Trophoblast cell (in vitro differentiated cells and primary cell): ENCODE results near the gene GAGE10.

Source experiments
- DNase-seq, 2 donors: peaks; one replicate each; pipeline ENCODE4 v3.0.0-alpha.2; 2016
- H2AFZ ChIP-seq: 2 replicates; pipeline ENCODE4 v1.6.1; 2013; ENCODE audit warnings: low read length, moderate library complexity, mild to moderate bottlenecking; ENCODE audit not compliant: insufficient read depth, poor library complexity
- H2AK5ac ChIP-seq: 2 replicates; pipeline ENCODE4 v1.6.1; 2013; ENCODE audit warnings: mild to moderate bottlenecking, low read length
- H2BK120ac ChIP-seq: 2 replicates; pipeline ENCODE4 v1.6.1; 2013; ENCODE audit warnings: low read length, mild to moderate bottlenecking, moderate library complexity; ENCODE audit not compliant: insufficient read depth, poor library complexity
- H2BK12ac ChIP-seq: 2 replicates; pipeline ENCODE4 v1.6.1; 2013; ENCODE audit warnings: mild to moderate bottlenecking, low read length, moderate library complexity
- H2BK5ac ChIP-seq: 2 replicates; pipeline ENCODE4 v1.6.1; 2013; ENCODE audit warnings: low read length, low read depth, moderate library complexity, mild to moderate bottlenecking; ENCODE audit not compliant: poor library complexity
- H3K14ac ChIP-seq: 2 replicates; pipeline ENCODE4 v1.6.1; 2013; ENCODE audit warnings: mild to moderate bottlenecking, low read length
- H3K18ac ChIP-seq: 2 replicates; pipeline ENCODE4 v1.6.1; 2013; ENCODE audit warnings: mild to moderate bottlenecking, low read length
- H3K23ac ChIP-seq: 2 replicates; pipeline ENCODE4 v1.6.1; 2013; ENCODE audit warnings: low read length
- H3K27ac ChIP-seq: 2 replicates; pipeline ENCODE4 v1.5.1; 2013; ENCODE audit warnings: low read depth, mild to moderate bottlenecking, inconsistent platforms, low read length, moderate library complexity
- H3K27me3 ChIP-seq: 2 replicates; pipeline ENCODE4 v1.6.1; 2013; ENCODE audit warnings: inconsistent platforms, mild to moderate bottlenecking, low read length, moderate library complexity; ENCODE audit not compliant: insufficient read depth
- H3K36me3 ChIP-seq, 2 experiments: 1 replicate in 1 of 2; 2 replicates in 1 of 2; pipeline ENCODE4 v1.6.1; 2013; ENCODE audit warnings: low read length in 2 of 2, mild to moderate bottlenecking in 2 of 2, moderate library complexity in 1 of 2; ENCODE audit not compliant: insufficient read depth in 2 of 2, control insufficient read depth in 1 of 2
- H3K4ac ChIP-seq: 2 replicates; pipeline ENCODE4 v1.6.1; 2013; ENCODE audit warnings: low read depth, mild to moderate bottlenecking, low read length, moderate library complexity
- H3K4me1 ChIP-seq, 2 experiments: 1 replicate in 1 of 2; 2 replicates in 1 of 2; pipeline ENCODE4 v1.6.1; 2013; ENCODE audit warnings: low read length in 2 of 2, mild to moderate bottlenecking in 2 of 2, moderate library complexity in 1 of 2; ENCODE audit not compliant: insufficient read depth in 2 of 2, control insufficient read depth in 1 of 2
- H3K4me2 ChIP-seq: 2 replicates; pipeline ENCODE4 v1.6.1; 2013; ENCODE audit warnings: inconsistent platforms, mild to moderate bottlenecking, low read length, moderate library complexity
- H3K4me3 ChIP-seq: 2 replicates; pipeline ENCODE4 v1.5.1; 2013; ENCODE audit warnings: mild to moderate bottlenecking, low read depth, low read length, inconsistent platforms
- H3K79me1 ChIP-seq: one replicate; pipeline ENCODE4 v1.6.1; 2013; ENCODE audit warnings: low read length
- H3K79me2 ChIP-seq: 2 replicates; pipeline ENCODE4 v1.6.1; 2013; ENCODE audit warnings: low read length, mild to moderate bottlenecking; ENCODE audit not compliant: control insufficient read depth, insufficient read depth, poor library complexity
- H3K9ac ChIP-seq: 2 replicates; pipeline ENCODE4 v1.6.1; 2013; ENCODE audit warnings: mild to moderate bottlenecking, low read length
- H3K9me3 ChIP-seq: 2 replicates; pipeline ENCODE4 v1.6.1; 2013; ENCODE audit warnings: low read depth, mild to moderate bottlenecking, control low read depth, inconsistent platforms, low read length; ENCODE audit not compliant: insufficient read depth
- H4K12ac ChIP-seq: 2 replicates; pipeline ENCODE4 v1.6.1; 2013; ENCODE audit warnings: low read depth, mild to moderate bottlenecking, low read length, moderate library complexity
- H4K8ac ChIP-seq: 2 replicates; pipeline ENCODE4 v1.6.1; 2013; ENCODE audit warnings: low read depth, mild to moderate bottlenecking, low read length, moderate library complexity
- H4K91ac ChIP-seq: one replicate; pipeline ENCODE4 v1.6.1; 2013; ENCODE audit warnings: low read depth, mild to moderate bottlenecking, low read length, moderate library complexity
- WGBS: extraction: QIAGEN DNeasy Blood & Tissue Kit; methylation state at CpG from one replicate; pipeline ENCODE4 v1.1.7; 2013; ENCODE audit warnings: missing lambda C conversion rate; ENCODE audit not compliant: insufficient read length, insufficient coverage; ENCODE audit errors: extremely low coverage; 5-methylcytosine and 5-hydroxymethylcytosine counted together

GAGE10 gene

DNA sequence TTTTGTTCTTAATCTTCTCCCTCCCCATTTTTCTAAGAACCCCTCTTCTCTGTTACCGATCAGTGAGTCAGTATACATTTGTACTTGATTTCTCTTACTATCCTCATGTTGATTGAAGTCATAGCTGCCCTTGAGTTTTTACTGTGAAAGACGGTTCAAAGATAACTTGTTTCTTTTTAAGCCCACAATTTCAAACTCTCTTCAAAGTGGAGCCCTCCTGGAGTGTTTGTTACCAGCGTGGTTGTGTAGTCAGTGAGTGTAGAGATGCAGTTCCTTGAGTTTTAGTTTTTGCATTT lies 26.0 kb upstream of the GAGE10 start:
- no peak for DNase-seq
- Histone ChIP-seq H4K12ac (no peak overlapping the region), H2BK5ac (no peak overlapping the region), H4K91ac (no peak overlapping the region), H2AK5ac (no peak overlapping the region), H3K9ac (no peak overlapping the region), H2AFZ (no peak overlapping the region), H3K27ac (no peak overlapping the region), H2BK120ac (no peak overlapping the region), H3K79me2 (no peaks in the 10 kb centered on the region), H3K18ac (no peak overlapping the region), H3K4me3 (no peak overlapping the region), H3K79me1 (no peaks in the 10 kb centered on the region), H3K4me2 (no peak overlapping the region), H2BK12ac (no peak overlapping the region), H3K27me3 (no peaks in the 10 kb centered on the region), H3K36me3 (peaks cover 0 to 1% of the 10 kb centered on the region in 2 experiments), H3K4ac (no peak overlapping the region), H3K23ac (no peak overlapping the region), H4K8ac (no peak overlapping the region), H3K9me3 (no peaks in the 10 kb centered on the region), H3K14ac (no peak overlapping the region), H3K4me1 (no peaks in the 10 kb centered on the region)
- WGBS, result no CpG with 5 or more reads among the region's 3 CpGs

DNA sequence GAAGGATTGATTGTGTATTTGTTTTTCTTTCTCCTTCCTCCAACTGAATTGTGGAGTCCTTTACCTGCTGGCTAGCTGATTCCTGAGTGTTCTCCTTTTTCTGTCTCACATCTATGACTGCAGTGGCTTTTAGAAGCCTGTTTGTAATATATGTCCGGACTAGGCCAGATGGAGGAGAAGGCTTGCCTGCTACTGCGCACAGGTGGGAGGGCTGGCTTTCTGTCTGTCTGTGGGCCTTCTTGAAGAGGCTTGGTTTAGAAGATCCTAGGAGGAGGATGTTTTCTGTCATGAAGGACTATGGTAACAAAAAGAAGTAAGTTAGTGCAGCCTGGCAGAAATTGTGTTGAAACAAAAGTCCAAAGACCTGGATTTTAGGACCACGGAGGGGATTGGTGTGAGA lies 25.4 kb upstream of the GAGE10 start:
- Histone ChIP-seq H3K23ac (no peak overlapping the region), H3K18ac (no peak overlapping the region), H4K8ac (no peak overlapping the region), H3K4me2 (no peak overlapping the region), H3K79me1 (no peaks in the 10 kb centered on the region), H2AK5ac (no peak overlapping the region), H3K9ac (no peak overlapping the region), H3K27ac (no peak overlapping the region), H3K4ac (no peak overlapping the region), H2BK120ac (no peak overlapping the region), H4K12ac (no peak overlapping the region), H3K4me1 (no peaks in the 10 kb centered on the region), H2BK5ac (no peak overlapping the region), H3K36me3 (peaks cover 0 to 1% of the 10 kb centered on the region in 2 experiments), H3K9me3 (no peaks in the 10 kb centered on the region), H3K4me3 (no peak overlapping the region), H3K14ac (no peak overlapping the region), H2AFZ (no peak overlapping the region), H3K79me2 (no peaks in the 10 kb centered on the region), H4K91ac (no peak overlapping the region), H2BK12ac (no peak overlapping the region), H3K27me3 (no peaks in the 10 kb centered on the region)
- no CpG with 5 or more reads among the region's 3 CpGs for WGBS
- DNase-seq, result no peak

GRCh38 chrX:49282647-49283011 lies 20.8 kb upstream of the GAGE10 start:
- H3K79me1 ChIP-seq, result no peaks in the 10 kb centered on the region
- H3K79me2 ChIP-seq, result no peaks in the 10 kb centered on the region
- no peak overlapping the region for H2AFZ ChIP-seq
- no peak overlapping the region for H3K27ac ChIP-seq
- WGBS, result no CpG with 5 or more reads among the region's 11 CpGs
- H4K12ac ChIP-seq, result no peak overlapping the region
- no peaks in the 10 kb centered on the region for H3K9me3 ChIP-seq
- H4K8ac ChIP-seq, result no peak overlapping the region
- no peak overlapping the region for H3K4ac ChIP-seq
- H3K23ac ChIP-seq, result no peak overlapping the region
- H2BK120ac ChIP-seq, result no peak overlapping the region
- H3K36me3 ChIP-seq, result peaks cover 4 to 6% of the 10 kb centered on the region in 2 experiments
- H3K4me3 ChIP-seq, result no peak overlapping the region
- H2BK12ac ChIP-seq, result no peak overlapping the region
- no peaks in the 10 kb centered on the region for H3K4me1 ChIP-seq
- no peak overlapping the region for H2AK5ac ChIP-seq
- H3K27me3 ChIP-seq, result no peaks in the 10 kb centered on the region
- no peak overlapping the region for H3K9ac ChIP-seq
- DNase-seq, result peak in 1 of 2 donors; percentile 6
- no peak overlapping the region for H3K18ac ChIP-seq
- no peak overlapping the region for H4K91ac ChIP-seq
- no peak overlapping the region for H3K4me2 ChIP-seq
- no peak overlapping the region for H2BK5ac ChIP-seq
- H3K14ac ChIP-seq, result no peak overlapping the region

DNA sequence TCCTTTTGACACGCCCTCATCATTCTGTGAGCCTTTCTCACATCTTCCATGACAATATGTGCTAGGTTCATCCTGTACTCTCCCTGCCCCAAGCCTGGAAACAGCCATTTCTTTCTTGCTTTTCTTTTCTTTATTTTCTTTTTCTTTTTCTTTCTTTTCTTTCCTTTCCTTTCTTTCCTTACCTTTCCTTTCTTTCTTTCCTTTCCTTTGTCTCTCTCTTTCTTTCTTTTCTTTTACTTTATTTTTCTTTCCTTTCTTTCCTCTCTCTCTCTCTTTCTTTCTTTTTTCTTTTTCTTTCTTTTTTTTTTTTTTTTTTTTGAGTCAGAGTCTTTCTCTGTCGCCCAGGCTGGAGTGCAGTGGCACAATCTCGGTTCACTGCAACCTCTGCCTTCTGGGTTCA lies 19.2 kb upstream of the GAGE10 start:
- H2AK5ac ChIP-seq, result no peak overlapping the region
- no peaks in the 10 kb centered on the region for H3K79me2 ChIP-seq
- no peak overlapping the region for H3K14ac ChIP-seq
- no peak overlapping the region for H3K27ac ChIP-seq
- no peaks in the 10 kb centered on the region for H3K79me1 ChIP-seq
- no peak for DNase-seq
- no peak overlapping the region for H3K9ac ChIP-seq
- WGBS, result no CpG with 5 or more reads among the region's 3 CpGs
- no peak overlapping the region for H2BK120ac ChIP-seq
- peaks cover 4 to 6% of the 10 kb centered on the region in 2 experiments for H3K36me3 ChIP-seq
- H4K8ac ChIP-seq, result no peak overlapping the region
- no peaks in the 10 kb centered on the region for H3K27me3 ChIP-seq
- no peak overlapping the region for H3K23ac ChIP-seq
- H2BK5ac ChIP-seq, result no peak overlapping the region
- H3K4me1 ChIP-seq, result no peaks in the 10 kb centered on the region
- no peak overlapping the region for H4K91ac ChIP-seq
- no peak overlapping the region for H3K4ac ChIP-seq
- no peak overlapping the region for H3K18ac ChIP-seq
- no peak overlapping the region for H4K12ac ChIP-seq
- H2AFZ ChIP-seq, result no peak overlapping the region
- no peak overlapping the region for H3K4me2 ChIP-seq
- H3K9me3 ChIP-seq, result no peaks in the 10 kb centered on the region
- no peak overlapping the region for H3K4me3 ChIP-seq
- no peak overlapping the region for H2BK12ac ChIP-seq

DNA sequence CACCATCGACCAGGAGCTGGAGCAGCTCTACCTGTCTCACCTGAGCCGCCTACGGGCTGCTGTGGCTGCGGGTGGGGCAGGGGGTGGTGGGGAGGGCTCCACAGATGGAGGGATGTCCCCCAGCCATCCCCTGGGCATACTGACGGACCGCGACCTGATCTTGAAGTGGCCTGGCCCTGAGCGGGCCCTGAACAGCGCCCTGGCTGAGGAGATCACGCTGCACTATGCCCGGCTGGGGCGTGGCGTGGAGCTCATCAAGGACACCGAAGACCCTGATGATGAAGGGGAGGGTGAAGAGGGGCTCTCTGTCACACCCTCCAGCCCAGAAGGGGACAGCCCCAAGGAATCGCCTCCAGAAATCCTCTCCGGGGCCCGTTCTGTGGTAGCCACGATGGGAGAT lies 17.3 kb upstream of the GAGE10 start:
- Histone ChIP-seq H3K18ac (no peak overlapping the region), H2AK5ac (no peak overlapping the region), H3K9me3 (no peaks in the 10 kb centered on the region), H4K91ac (no peak overlapping the region), H3K4me3 (no peak overlapping the region), H3K14ac (no peak overlapping the region), H2AFZ (no peak overlapping the region), H3K4me1 (no peaks in the 10 kb centered on the region), H3K4me2 (no peak overlapping the region), H2BK120ac (no peak overlapping the region), H3K9ac (no peak overlapping the region), H2BK5ac (no peak overlapping the region), H3K36me3 (peaks cover 4 to 6% of the 10 kb centered on the region in 2 experiments), H4K8ac (no peak overlapping the region), H2BK12ac (no peak overlapping the region), H3K27me3 (no peaks in the 10 kb centered on the region), H3K23ac (no peak overlapping the region), H4K12ac (no peak overlapping the region), H3K79me1 (no peaks in the 10 kb centered on the region), H3K27ac (no peak overlapping the region), H3K79me2 (no peaks in the 10 kb centered on the region), H3K4ac (no peak overlapping the region)
- DNase-seq, result no peak
- no CpG with 5 or more reads among the region's 18 CpGs for WGBS
